NB4 (cell line): Measurements from ENCODE around the gene FAM170B.

Experiments used
- DNase-seq: peaks from one replicate; pipeline ENCODE4 v3.0.0; 2010; ENCODE audit warnings: low read depth
- H3K4me3 ChIP-seq: one replicate; pipeline ENCODE4 v1.5.1; 2011; ENCODE audit warnings: mild to moderate bottlenecking, low read depth, low read length, moderate library complexity
- MYC ChIP-seq: IDR thresholded peaks from 2 replicates; pipeline ENCODE4 v1.6.1; 2011; ENCODE audit warnings: low read depth, low read length
- POLR2A ChIP-seq: IDR thresholded peaks from 2 replicates; pipeline ENCODE4 v1.6.1; 2011; ENCODE audit warnings: mild to moderate bottlenecking; ENCODE audit not compliant: insufficient read length; ENCODE audit errors: extremely low read depth
- TF ChIP-seq, protein P1 (sequence below): IDR thresholded peaks from one replicate; pipeline ENCODE4 v1.5.1; 2012; ENCODE audit warnings: low read depth, low read length
- TF ChIP-seq, protein P2 (sequence below): IDR thresholded peaks from 2 replicates; pipeline ENCODE4 v1.6.1; 2011; ENCODE audit warnings: low read depth, low read length

FAM170B gene

DNA sequence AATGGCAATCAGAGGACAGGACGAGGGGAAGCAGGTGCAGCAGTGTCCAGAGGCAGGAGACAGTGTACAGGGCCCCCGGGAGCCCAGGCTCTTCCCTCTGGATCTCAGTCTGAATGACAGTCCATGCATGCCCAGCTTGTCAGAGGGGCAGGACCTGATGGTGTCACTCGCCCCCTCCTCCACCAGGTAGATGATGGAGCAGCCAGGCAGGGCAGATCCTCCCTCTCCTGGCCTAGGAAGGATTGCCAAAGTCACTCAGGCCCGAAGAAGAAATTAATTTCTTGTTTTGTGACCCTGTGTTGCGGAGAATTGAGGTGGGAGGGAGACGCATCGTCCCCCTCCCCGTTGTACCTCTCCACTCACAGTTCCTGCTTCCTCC, 22.5 kb downstream of the FAM170B start:
- no peak for DNase-seq
- no peak overlapping the region for H3K4me3 ChIP-seq
- TF ChIP-seq MYC (no peak), POLR2A (no peak)
- TF ChIP-seq, protein P1, sequence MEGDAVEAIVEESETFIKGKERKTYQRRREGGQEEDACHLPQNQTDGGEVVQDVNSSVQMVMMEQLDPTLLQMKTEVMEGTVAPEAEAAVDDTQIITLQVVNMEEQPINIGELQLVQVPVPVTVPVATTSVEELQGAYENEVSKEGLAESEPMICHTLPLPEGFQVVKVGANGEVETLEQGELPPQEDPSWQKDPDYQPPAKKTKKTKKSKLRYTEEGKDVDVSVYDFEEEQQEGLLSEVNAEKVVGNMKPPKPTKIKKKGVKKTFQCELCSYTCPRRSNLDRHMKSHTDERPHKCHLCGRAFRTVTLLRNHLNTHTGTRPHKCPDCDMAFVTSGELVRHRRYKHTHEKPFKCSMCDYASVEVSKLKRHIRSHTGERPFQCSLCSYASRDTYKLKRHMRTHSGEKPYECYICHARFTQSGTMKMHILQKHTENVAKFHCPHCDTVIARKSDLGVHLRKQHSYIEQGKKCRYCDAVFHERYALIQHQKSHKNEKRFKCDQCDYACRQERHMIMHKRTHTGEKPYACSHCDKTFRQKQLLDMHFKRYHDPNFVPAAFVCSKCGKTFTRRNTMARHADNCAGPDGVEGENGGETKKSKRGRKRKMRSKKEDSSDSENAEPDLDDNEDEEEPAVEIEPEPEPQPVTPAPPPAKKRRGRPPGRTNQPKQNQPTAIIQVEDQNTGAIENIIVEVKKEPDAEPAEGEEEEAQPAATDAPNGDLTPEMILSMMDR: no peak
- TF ChIP-seq, protein P2, sequence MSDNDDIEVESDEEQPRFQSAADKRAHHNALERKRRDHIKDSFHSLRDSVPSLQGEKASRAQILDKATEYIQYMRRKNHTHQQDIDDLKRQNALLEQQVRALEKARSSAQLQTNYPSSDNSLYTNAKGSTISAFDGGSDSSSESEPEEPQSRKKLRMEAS: no peak

DNA sequence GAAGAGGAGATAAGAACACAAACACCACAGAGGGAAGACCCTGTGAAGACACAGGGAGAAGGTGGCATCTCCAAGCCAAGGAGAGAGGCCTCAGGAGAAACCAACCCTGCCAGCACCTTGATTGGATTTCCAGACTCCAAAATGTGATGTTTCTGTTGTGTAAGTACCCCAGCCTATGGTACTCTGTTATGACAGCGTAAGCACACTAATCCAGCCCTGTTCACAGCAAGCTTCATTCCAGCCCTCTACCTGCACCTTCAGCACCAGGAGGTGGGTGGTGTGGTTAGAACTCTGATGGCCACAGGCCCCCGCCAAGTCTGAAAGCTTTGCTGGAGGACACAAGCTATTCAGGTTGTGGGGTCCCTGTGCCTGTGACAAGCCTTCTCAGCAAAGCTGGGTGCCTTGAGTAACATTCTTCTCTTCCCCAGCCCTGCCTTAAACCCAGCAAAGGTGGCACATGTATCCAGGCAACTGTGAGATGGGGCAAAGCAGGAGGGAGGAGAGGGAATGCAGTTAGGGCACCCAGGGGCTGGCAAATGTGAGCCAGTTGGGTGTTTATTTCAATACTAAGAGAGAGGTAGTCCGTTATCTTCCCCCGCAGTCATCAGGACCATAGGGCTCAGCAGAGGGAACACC, 23.0 kb downstream of the FAM170B start:
- H3K4me3 ChIP-seq: no peak overlapping the region
- DNase-seq: no peak
- TF ChIP-seq MYC (no peak), POLR2A (no peak)
- TF ChIP-seq, protein P2: no peak
- TF ChIP-seq, protein P1: no peak

DNA sequence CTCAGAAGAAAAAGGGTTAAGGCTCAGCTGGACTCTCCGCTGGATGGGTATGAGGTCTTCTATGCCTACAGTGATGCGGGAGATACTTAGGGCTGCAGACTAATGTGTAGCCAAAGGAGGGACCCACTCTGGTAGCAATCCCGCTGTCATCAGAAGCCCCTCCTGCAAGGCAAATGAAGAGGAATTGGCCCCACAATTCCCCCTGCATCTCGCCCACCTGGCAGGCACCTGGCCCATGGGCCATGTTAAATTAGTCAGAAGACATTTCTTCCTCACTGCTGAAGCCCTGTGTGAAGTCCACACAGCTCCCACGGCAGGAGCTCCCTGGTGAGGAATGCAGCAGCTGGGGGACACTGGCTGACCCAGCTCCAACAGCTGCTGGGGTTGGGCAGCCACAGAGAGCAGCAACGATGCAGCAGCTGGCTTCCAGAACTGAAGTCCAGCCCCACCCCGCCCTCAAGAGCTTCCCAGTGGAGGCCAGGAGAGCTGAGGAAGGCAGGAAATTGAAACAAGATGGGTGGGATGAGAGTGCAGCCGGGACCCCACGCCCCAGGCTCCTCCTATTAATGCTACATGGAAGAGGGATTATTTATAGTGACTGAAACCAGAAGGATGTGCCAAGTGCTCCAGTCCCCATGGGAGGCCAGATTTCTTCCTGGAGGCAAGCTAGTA, 24.0 kb downstream of the FAM170B start:
- TF ChIP-seq, protein P2: no peak
- TF ChIP-seq, protein P1: no peak
- no peak for TF ChIP-seq MYC
- TF ChIP-seq POLR2A: no peak
- no peak overlapping the region for H3K4me3 ChIP-seq
- DNase-seq: no peak

DNA sequence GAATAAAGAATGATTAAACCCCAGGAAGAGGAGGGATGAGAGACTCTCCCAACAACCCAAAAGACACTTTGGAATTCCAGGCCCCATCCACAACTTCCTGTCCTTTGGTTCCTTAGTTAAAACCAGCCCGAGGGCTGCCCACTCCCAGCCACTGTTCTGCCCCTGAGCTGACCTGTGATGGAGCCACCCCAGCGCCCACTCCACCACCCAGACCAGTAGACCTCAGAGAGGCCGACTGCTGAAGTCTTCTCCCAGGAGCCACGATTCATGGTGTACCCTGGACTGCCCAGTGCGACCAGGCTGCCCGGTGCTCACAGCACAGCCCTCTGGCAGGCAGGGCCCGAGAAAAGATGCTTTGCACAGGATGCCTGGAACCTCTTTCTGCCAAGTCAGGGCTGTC, 25.2 kb downstream of the FAM170B start:
- DNase-seq: no peak
- H3K4me3 ChIP-seq: no peak overlapping the region
- TF ChIP-seq MYC (no peak), POLR2A (no peak)
- TF ChIP-seq, protein P2: no peak
- TF ChIP-seq, protein P1: no peak

DNA sequence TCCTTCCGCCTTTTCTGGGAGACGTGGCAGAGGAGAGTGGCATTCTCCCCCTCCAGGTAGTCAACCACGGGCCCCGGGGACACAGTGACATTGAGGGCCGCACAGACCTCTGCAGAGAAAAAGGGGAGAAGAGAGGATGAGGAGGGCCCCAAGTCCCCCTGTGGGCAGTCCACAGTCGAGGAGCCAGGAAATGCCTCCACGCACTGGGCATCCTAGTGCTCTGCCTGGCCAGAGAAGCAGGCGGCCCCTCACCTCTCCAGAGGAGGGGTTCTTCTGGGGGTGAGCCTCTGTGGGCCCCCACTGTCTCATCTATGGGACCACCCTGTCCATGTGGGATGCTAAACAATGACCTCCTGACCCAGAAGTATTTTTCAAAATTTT, 25.9 kb downstream of the FAM170B start:
- DNase-seq: no peak
- TF ChIP-seq, protein P1: no peak
- TF ChIP-seq, protein P2: no peak
- H3K4me3 ChIP-seq: no peak overlapping the region
